Stimulated activated CD8-positive, alpha-beta memory T cell treated with anti-CD3 and anti-CD28 coated beads, Interleukin-4, amount 100 ng/mL, for 1 hour (primary cell): Measurements from ENCODE around the gene FAM83D.
"Not testable (repeated sequence)": the region's sequence is repeated elsewhere in the genome, so short reads cannot be mapped to it uniquely, and the experiment has no call there.

Experiments
- DNase-seq, 2 donors: peaks; one replicate each; pipeline ENCODE4 v3.0.0-alpha.2; 2020; ENCODE audit warnings: low read depth in 2 of 2, low spot score in 1 of 2

FAM83D gene

GRCh38 chr20:38962044-38962927 is 36.1 kb downstream of the FAM83D start, which contains the start of gene DHX35:
Gene DHX35 (plus strand): TSS chr20:38962344. CDS start chr20:38962368, 24 bp downstream.
- DNase-seq = peak; percentile 96 to 97

GRCh38 chr20:38962928-38963401 is 36.7 kb downstream of the FAM83D start:
- DNase-seq = no peak

GRCh38 chr20:38963745-38964144 is 37.5 kb downstream of the FAM83D start:
- no peak for DNase-seq

- DNase-seq = no peak
Observed at GRCh38 chr20:38965264-38965663, 39.0 kb downstream of the FAM83D start.

DNA sequence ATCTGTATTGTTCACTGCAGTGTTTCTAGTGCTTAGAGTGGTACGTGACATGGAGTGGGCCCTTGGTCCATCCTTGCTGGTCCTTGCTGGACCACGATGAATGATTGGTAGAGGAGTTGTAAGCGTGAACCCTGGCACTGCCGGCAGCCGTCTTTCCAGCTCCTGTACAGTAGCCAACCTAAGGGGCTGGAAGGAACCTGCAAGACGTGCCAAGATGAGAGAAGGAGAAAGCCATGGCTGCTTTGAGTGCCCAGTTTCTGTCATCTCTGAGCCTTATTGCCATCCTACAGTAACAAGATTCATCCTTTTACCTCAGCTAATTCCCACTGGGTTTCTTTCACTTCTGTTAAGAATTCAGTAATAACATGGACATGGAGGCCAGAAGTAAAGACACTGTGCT is 41.9 kb downstream of the FAM83D start:
- no peak for DNase-seq

GRCh38 chr20:38969708-38970107 is 43.5 kb downstream of the FAM83D start:
- no peak for DNase-seq

DNA sequence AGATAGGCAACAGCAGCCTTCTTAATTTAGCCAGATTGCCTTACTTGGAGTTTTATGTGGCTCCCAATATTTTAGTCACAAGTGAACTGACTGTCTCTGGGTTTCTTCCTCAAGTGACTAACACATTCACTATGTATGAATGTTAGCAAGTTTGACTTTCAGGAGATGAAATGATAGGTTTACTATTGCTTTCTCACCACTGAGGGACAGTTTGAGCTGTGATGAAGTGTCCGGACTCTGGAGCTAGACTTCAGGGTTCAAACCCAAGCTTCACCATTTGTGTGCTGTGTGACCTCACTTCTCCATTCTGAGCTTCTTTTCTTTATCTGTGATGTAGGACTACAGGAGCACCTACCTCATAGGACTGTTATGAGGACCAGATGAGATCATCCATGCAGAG is 44.1 kb downstream of the FAM83D start:
- DNase-seq = no peak

- DNase-seq = no peak
Observed at GRCh38 chr20:38973107-38973506, 46.9 kb downstream of the FAM83D start.

DNA sequence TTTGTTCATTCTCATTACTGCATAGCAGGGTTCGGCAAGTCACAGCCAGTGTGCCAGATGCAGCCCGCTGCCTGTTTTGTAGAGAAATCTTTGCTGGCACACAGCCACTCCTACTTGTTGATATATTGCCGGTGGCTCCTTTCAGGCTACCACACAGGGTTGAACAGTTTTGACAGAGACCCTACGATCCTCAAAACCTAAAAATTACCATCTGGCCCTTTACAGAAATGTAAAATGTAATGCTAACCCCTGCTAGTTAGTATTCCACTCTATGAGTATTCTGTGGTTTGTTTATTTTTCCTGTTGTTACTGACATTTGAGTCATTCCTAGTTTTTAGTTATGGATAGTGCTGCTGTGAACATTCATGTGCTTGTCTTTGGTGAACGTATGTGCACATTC is 47.4 kb downstream of the FAM83D start:
- no peak for DNase-seq

- no peak for DNase-seq
Observed at GRCh38 chr20:38975539-38976120, 49.4 kb downstream of the FAM83D start.

DNA sequence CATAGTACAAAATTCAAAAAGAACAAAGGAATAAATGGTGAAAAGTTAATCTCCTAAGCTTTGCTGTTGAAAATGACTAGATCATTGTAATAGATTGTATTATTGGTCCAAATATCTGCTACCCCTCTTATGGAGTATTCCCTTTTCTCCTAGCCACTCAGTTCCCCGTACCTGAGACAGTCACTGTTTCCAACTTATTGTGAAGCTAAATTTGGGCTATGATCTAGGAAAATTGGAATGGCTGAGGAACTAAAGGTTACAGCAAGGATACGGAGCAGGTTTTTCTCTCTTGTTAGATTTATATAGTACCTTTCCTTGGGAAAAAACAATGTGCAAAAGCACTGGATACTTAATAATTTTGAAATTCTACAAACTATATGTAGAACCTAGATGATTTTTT is 53.2 kb downstream of the FAM83D start:
- DNase-seq = no peak

- DNase-seq = no peak
Observed at GRCh38 chr20:38979842-38980241, 53.6 kb downstream of the FAM83D start.

- no peak for DNase-seq
Observed at GRCh38 chr20:38982291-38982690, 56.1 kb downstream of the FAM83D start.

DNA sequence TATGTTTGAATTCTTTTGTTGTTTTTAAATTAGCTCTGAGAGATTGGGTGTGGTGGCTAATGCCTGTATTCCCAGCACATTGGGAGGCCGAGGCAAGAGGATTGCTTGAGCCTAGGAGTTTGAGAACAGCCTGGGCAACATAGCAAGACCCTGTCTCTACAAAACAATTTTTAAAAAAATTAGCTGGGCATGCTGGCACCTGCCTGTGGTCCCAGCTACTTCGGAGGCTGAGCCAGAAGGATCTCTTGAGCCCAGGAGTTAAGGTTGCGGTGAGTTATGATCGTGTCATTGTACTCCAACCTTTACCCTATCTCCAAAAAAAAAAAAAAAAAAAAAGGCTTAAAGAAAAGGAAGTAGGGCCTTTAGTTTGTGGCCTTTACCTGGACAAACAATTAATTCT is 58.8 kb downstream of the FAM83D start:
- DNase-seq = no peak

DNA sequence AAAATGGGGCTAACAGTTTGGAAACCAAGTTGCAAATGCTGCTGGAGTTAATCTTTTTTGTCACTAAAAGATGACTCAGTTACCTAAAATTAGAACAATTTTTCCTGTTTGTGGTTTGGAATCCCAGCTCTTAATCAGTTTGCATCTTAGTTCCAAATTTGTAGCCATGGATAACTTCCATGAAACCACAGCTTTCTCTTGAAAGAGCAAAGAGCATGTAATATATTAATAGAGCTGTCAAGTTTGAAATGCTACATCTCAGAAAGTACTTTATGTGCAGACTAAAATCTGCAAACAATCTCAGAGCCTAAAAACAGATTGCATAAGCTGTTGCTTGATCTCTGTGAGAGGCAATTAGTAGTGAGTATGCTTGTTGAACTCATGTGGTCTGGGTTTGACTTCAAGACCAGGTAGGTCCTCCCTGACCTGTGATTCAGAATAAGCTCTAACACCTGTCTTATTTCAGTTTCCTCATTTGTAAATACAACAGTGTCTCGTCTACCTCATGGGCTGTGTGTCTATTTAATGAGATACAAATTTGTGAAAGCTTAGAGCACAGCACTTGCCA is 59.5 kb downstream of the FAM83D start:
- no peak for DNase-seq

- DNase-seq = no peak
Observed at GRCh38 chr20:38986663-38987062, 60.4 kb downstream of the FAM83D start.

GRCh38 chr20:38987777-38988176 is 61.6 kb downstream of the FAM83D start:
- DNase-seq = no peak

GRCh38 chr20:38990728-38991127 is 64.5 kb downstream of the FAM83D start:
- DNase-seq = no peak

GRCh38 chr20:38991814-38992704 is 65.8 kb downstream of the FAM83D start:
- no peak for DNase-seq

DNA sequence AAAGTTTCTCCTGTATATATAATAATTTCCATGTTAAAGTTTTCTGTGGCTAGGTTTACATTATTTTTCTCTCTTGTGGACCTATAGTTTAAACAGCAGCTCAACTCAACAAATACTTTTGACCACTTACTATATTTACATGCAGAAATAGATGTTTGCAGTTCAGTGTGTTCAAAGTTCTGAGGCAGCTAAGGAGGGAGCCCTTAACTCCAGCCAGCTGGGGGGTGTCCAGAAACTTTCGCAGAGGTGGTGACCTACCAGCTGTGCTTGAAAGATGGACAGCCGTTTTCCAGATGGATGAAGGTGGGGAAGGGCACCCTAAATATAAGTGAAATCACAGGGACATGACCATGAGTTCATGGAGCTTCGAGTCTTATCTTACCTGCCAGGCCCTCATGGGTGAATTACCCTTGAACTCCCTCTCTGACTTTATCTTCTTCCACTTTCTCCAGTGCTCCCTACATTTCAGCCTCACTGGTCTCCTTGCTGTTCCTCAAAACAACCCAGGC is 69.4 kb downstream of the FAM83D start:
- no peak for DNase-seq

- DNase-seq = not testable (repeated sequence)
Observed at GRCh38 chr20:38996866-38997265, 70.6 kb downstream of the FAM83D start.
